Measurements from ENCODE around the gene SLC1A2.
A peak's percentile ranks its signal among the peaks of the same experiment; 100 is the strongest.

The SLC1A2 gene

DNA sequence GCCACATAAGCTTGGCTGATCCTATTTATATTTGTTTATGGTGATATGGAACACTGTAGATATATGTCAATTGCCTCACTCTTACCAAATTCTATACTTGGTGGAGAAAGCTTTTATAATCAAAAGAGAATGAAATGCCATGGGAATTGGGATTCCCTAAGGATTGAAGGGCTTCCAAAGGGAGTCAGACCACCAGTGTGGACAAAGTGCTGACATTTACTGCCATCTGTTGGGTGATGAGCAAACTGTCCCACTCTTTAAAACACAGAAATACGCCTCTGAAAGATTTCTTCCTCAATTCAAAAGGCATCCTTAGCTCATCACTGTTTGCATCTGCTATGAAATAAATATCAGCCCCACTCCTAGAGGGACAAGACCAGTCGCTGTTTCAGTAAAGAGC lies 7.1 kb downstream of the SLC1A2 start:
- no peak for DNase-seq

DNA sequence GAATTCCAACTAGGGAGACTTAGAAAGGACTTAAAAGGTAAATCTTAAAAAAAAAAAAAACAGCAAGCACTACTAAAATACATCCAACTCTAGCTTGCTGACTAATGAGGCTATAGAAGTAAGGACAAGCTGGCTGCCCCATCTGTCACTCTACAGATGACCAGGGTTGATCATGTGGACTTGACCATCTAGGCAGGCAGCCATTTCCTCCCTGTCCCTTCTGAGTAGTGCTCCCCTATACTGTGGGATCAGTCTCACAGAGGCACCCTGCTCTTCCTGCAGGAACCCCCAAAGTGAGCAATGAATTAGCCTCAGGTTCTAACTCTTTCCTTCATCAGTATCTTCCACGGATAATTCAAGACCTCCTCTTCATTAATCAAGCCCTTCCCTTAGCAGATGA lies 12.3 kb downstream of the SLC1A2 start:
- DNase-seq = no peak

DNA sequence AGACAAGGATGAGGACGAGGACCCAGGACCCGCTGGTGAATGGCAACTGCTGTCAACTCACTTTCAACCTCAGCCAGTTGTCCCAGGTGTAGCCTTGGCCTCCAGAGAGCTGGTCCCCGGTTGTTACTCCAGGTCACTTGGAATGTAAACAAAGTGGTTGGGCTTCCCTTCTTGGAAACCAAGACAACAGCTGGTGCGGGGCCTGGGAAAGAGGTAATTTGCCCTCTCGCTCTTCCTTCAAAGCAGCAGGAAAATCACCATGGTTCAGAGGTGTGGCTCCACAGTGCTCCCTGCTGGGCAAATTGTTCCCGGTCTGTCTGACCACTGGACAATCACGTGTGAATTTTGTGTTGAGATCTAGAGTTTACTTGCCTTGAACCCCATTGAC lies 15.0 kb downstream of the SLC1A2 start:
- DNase-seq = peak; percentile 43 to 47

DNA sequence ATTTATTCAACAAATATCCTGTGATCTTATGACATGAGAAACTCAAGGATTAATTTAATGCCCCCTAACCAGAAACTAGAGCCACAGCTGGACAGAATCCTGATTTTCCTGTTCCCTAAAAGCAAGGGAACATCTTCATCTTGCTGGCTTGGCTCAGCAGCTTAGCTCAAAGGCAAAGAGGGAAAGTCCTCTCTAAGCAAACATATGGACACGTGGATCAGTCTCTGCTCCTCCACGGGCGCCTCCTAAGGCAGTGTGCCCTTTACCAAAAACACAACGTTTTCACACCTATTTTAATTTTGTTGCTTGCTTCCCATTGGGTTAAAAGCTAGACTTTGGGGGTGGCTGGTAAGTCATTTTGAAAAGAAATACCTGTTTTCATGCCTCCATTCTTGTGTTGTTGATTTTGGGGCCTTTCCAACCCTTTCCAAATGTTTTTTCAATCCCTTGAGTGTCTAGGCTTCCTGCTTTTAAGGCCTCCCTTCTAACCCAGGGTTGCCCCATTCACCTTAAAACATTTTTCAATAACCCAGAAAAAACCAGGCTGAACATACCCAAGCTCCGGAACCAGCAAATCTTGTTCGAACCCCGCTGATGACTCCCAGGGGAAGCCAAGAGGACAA lies 15.5 kb downstream of the SLC1A2 start:
- no peak for DNase-seq

DNA sequence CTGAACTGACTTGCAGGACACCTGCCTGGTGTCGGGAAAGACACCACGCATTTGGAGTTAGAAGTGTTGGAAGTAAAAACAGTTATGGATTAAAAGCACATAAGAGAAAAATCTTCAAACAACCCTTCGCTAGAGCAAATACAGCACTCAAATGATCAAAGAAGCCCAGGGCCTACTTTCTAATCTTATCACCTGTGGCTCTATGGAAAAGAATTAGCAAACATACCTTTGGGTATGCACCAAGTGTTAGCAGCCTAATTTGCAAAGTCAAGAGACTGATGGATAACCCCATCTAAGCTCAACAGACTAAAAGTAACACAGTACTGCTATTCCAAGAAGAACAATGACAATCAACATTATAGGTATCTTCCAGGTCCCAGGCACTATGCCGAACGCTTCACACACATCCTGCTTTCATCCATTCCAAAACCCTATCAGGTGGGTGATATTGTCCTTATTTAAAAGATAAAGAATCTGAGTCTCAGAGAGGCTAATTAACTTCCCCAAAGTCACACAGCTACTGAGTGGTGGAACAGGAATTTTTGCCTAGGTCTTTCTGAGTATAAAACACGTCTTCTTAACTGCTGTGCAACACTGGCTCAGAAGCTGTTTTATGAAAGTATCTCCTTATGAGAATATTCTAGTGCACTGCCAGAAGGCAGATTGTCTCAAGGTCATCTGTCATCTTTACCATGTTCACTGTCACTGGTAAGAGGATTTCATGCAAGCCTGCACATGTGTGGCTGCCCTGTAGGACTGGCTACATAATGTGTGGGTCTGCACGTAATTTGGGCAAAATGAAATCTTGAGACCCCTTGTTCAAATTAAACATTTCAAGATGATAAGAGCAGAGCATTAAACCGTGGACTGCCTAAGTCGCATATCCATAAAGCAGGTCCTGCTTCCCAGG lies 16.4 kb downstream of the SLC1A2 start:
- DNase-seq = no peak

DNA sequence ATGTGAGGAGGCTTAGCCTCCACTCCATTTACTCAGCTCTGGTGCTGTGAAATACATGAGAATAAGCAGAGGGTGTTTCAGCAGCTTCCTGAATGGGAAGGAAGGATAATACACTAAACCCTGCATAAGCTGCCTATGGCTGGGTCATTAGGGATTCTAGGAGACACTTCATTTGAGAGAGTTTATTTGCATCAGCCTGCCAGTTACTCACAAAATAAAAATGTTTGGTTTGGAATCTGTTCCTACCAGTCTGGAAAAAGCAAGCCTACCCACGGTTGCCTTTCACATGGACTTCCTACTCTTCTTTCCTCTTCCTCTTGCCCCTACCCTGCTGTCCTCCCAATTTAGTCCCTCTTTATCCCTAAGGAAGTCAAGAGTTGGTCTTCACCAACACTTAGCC lies 20.5 kb downstream of the SLC1A2 start:
- DNase-seq = no peak

DNA sequence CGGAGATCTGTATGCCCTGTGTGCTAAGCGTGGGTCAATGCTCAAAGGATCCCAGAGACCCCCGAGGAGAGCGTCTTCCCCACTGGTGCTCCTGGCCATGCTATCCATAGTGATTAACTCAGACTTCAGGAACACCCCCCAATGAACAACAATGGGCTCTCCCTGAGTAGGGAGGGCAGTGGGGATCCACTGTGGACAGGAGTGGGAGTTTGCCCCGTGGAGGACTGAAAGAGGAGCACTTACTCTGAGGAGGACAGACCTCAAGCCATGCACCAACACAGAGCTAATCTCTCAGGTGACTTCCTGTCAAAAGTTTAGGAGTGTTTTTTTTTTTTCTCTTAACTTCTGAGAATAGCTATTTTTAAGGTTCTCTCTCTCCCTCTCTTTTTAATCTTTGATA lies 24.4 kb downstream of the SLC1A2 start:
- DNase-seq = no peak

DNA sequence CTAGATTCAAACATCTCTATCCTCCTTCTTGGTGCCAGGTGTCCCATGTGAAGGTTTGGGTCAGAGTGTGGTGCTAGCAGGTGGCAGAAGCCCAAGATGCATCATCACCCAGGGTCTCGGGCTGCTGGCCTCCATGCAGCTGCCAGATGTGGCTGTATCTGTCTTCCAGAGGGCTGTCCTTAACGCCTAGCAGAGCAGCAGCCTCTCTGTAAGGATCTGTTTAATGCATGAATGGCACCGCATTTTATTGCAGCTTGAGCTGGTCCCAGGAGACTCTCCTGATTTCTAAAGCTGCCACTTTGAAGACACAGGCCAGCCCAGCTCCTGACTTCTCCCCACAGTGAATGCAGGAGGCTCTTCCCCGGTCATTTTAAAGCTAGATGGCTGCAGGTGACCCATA lies 26.3 kb downstream of the SLC1A2 start:
- DNase-seq = no peak

DNA sequence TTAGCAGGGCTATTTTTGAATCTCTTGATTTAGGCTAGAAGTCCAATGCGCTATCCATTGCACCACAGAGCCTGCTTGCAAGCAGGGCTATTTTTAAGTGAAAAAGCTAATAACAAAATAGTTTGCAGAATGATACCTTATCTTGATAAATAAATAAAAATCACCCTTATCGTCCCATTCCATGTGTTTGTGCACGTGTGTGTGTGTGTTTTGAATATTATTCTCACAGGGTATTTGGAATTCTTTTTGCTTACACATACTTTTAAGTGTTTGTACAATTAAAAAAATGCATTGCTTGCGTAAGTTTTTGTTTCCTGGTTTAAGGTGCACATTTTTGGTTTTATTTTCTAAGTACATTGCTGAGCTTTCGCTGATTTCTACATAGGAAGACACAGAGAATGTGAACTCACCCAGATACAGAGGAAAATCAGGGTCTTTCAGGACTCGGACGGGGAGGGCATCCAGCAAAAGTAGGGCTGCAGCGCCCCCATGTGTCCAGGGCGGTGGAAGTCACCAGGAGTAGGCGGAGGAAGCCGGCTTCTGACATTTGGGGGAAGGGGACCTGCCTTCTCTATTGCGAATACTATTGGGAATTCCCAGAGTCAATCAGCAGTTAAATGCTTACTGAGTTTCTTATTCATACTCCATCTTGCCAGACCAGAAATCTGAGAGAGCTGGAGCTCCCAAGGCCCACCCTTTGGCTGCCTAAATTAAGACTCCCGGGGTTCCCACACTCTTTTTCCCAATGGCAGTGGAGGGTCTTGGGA lies 27.3 kb downstream of the SLC1A2 start:
- DNase-seq = peak; percentile 91 to 92

DNA sequence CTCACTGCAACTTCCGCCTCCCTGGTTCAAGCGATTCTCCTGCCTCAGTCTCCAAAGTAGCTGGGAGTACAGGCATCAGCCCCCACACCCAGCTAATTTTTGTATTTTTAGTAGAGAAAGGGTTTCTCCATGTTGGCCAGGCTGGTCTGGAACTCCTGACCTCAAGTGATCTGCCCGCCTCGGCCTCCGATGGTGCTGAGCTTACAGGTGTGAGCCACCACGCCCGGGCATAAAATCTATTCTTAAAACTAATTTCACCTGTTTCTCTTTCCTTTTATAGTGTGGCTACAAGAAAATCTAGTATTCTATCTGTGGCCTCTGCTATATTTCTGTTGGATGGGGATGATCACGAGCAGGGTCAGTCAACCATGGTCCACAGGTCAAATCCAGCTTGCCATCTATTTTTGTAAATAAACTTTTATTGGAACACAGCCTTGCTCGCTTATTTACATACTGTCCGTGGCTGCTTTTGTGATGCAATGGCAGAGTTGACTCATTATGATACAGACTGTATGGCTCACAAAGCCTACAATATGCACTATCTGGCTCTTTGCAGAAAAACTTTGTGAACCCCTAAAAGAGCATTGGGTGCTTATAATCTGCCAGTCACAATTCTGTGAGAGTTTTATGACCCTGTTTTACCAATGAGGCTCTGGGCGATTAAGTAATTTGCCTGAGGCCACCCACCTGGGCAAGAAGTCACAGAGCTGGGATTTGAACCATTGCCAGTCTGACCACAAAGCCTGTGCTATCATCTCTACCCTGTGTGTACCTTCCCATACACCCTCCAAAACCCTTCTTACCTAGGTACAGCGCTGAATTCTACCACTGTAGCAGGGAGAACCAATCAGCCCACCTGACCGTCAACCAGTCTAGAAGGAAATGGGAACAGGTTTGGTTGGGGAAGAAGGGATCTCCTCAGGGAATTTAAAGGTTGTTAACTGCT lies 28.3 kb downstream of the SLC1A2 start:
- DNase-seq = peak; percentile 46 to 49

DNA sequence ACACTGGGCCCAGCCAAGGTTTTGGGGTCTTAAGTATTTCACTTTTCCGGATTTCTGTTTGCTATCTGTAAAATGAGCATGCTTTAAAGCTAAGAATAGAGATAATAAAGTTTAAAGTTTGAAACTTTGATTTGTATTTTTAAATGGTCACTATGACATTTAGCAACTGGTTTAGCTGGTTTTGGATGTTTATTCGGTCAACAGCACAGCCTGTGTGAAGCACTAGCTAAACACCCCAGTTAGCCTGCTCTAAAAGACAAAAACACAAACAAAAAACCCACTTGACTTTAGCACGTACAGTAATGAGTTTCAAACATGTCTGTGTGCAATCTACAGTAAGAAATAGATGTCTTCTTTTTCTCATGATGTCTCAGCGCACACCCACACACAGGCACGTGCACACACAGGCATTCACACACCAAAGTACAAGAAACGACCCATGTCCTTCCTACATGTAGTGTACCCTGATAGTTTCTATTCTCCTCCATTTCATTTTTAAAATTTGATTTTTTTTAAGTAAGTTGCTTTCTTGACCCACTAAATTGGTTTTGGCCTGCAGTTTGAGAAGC lies 29.4 kb downstream of the SLC1A2 start:
- peak; percentile 43 to 58 for DNase-seq

DNA sequence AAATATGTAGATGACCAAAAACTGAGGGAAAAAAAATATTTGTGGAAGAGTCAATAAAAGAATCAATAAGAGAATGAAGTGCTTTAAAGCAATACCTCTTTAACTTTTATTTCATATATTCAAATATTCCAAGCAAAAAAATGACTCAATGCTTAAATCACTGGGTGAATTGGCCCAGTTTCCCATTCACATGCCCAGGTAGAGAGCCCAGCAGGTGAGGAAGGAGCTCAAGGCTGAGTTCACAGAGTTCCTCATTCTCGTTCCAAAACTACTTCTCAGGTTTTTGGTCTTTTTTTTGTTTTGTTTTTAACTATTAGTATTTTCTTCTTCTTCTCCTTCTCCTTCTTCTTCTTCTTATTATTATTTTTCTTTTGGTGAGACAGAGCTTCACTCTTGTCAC lies 30.2 kb downstream of the SLC1A2 start:
- no peak for DNase-seq

DNA sequence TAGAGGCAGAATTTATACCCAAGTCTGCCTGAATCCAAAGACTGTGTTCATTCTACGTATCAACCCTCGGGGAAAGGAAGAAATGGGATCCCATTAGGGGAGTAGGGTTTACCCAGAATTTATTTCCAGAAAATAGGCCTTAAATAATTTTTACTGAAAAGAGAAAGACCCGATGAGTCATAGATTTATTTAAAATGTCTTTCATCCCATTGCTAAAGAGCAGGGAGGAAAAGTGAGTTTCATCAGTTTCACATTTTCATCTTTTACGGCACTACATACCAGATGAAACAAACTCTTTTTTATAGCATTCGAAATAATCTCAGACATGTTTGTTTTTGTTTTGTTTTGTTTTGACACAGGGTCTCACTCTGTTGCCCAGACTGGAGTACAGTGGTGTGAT lies 31.3 kb downstream of the SLC1A2 start:
- no peak for DNase-seq

DNA sequence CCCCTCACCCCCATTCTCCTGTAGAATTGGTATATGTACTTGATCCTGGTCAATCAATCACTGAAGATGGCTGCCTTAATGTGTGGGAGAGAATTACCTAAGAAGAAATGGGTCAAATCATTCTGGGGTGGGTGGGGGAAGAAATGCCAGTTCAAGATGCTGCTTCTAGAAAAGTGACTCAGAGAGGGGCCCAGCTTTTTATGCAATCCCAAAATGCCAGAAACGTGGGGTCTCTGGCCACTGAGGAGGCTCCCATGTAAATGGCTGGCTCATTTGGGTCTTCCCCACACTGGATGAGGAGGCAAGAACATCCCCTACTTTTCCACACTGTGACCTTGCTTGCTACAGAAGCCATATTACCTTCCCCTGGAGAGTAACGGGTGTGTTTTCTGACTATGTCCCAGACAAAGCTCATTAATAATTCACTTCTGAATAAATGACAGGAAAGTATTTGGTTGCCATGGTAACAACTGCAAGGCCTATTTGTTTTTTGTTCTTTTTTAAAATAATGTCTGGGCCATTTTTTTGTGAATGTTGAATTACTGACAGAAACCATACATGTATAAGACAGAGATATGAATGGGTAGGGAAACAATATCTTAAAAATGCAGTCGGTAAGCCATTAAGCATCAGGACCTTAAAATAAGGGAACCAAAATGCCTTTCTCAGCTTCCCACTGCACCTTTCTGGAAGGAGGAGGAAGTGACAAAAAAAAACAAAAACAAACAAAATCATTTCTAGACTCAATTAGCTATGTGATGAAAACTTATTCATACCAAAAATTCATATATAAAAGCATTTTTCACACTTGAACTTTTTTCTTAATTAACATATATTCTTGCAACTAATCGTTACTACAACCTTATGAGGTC lies 32.0 kb downstream of the SLC1A2 start:
- DNase-seq = no peak

DNA sequence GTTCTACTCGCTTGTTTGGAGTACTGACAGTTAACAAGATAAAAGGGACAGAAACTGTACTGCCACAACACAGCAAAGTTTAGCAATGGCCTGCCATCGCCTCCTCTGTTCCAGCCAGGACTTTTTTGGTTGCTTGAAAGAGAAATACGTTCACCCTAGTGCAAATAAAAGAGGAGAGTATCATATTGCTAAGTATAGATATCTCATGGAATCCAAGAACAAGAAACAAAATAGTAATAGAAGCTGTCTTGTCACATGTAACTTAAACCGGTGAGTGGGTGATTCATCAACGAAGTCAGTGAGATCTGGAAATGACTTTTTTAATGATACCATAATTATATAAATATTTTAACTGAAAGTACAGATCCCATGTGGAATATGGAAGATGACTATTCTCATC lies 35.4 kb downstream of the SLC1A2 start:
- DNase-seq = no peak

DNA sequence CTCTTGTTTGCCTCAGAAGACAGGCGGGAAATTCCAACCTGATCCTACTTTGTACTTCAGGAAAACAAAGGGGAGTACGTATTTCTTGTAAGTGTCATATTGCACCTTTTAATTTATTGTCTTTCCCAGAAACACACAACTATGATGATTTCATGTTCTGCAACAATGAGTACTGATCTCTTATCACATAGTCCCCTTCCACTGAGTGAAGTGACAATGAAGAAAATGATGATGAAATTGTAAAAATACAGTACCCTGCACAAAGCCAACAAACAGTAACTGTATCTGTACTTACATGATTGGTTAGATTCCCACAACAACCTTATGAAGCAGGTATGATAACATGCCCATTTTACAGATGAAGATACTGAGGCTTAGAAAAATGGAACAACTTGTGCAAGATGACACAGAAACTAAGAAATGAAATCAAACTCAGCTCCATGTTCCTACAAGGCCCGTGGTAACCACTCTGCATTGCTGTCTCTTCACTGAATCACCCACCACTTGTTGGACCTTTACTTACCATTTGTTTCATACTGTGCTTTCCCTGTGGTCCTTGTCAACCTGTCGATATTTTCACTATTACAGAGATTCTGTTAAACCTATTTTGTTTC lies 37.5 kb downstream of the SLC1A2 start:
- DNase-seq = no peak

DNA sequence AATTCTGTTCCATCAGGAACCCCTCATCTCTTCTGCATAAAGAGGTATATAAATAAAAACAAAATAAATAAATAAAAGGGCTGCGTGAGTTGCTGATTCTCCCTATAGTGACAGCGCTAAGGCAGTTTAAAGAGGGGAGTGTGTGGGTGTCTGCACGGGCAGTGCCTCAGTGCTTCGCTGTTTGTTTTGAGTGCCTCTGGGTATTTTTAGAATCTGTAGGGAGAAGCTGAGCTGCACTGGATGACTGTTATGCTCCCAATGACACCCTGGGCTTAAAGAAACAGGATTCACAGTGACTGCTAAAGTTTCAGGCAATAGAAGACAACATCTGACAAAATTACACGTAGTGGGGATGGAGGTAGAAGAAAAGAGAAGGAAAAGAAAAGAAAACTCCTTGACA lies 38.8 kb downstream of the SLC1A2 start:
- no peak for DNase-seq

DNA sequence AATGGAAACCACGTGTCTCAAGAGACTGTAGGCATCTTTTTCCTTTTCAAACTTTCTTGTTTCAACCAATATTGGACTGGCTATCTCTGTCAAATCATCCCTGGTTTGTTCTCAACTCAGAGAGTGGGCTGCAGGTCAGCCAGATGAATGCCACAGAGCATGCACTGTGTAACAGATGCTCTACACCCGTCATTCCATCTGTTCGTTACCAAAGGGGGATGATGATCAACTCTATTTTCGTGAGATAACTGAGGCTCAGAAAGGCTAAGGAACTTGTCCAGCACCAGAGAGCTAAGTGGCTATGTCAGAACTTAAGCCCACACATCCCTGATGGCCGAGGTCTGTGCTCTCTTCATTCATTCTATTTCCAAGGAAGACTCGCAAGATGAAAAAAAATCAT lies 42.1 kb downstream of the SLC1A2 start:
- no peak for DNase-seq

DNA sequence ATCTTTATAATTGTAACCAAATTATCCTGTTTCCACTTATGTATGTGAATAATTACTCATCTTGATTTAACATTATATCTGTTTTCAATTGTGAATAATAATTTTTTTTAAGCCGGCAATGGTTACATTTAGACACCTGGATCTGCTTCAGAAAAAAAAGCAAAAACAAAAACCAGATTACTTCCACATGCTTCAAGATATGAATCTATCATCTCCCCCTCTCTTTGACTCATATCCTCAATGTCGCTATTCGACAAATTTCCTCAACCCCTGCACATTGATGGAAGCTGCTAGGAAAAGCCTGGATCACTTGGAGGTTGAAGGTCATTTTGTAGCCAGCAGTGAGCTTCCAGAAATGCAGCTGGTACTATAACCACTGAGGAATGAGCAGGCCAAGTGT lies 42.7 kb downstream of the SLC1A2 start:
- no peak for DNase-seq

DNA sequence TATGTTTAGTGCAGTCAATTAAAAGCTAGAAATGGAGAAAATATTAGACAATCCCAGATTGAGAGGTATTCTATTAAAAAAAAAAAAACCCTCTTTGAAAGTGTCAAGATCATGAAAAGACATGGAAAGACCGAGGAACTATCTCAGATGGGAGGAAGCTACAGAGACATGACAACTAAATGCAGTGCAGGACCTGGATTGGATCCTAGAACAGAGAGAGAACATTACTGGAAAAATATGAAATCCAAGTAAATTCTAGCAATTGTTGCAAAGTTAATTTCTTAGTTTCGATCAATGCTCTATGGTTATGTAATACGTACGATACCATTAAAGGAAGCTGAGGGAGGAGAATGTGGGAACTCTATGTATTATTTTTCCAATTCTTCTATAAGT lies 43.2 kb downstream of the SLC1A2 start:
- DNase-seq = no peak
